ENCODE results near the gene AK1. TPM values are rescaled to one million over a fixed set of nuclear protein-coding genes. Genes with fewer than 3 reads are reported as not detected.

AK1 gene
- total RNA-seq, 2 donors from 2014 or later, result 19.0 to 31.3 TPM

DNA sequence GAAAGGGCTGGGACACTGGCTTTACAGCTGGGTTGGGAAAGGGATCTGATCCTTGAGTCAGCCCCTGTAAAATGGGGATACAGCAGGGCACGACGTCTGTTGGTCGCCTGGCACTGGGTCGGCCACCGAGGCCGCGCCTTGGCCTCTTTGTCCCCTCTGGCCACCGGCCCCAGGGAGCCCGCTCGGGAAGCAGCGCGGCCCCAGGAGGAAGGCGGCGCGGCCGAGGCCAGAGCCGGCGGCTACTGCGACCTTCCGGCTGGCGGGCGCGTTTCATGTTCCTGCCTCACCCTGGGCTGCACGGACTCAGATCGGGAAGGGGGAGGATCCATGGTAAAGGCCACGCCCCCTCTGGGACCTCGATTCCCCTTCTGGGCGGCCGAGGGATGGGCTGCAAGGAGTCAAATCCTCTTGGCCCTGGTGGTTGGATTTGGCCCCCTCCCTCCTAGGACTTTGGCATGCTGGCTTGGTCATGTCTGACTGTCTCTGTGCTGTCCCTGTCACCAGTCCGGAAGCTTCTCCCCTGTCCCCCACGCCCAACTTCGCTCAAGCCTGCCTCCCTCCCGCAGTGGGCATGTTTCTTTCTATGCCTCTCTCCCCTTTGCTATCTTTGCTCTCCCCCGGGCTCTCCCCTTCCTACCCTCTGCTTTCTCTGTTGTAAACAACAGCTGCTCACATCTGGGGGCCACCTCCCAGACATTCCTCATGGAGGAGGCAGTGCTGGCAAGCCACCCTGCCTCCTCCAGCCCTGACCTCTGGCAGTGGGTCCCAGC is 49.0 kb downstream of the AK1 start:
- ATAC-seq (no peak), DNase-seq (ENCODE audit: low spot score in 2 of 2) (no peak)
- Mint-ChIP-seq H3K9me3 (no peaks in the 10 kb centered on the region), H3K36me3 (no peaks in the 10 kb centered on the region), H3K27ac (peak overlapping the region in 1 of 2 donors; percentile 91)

DNA sequence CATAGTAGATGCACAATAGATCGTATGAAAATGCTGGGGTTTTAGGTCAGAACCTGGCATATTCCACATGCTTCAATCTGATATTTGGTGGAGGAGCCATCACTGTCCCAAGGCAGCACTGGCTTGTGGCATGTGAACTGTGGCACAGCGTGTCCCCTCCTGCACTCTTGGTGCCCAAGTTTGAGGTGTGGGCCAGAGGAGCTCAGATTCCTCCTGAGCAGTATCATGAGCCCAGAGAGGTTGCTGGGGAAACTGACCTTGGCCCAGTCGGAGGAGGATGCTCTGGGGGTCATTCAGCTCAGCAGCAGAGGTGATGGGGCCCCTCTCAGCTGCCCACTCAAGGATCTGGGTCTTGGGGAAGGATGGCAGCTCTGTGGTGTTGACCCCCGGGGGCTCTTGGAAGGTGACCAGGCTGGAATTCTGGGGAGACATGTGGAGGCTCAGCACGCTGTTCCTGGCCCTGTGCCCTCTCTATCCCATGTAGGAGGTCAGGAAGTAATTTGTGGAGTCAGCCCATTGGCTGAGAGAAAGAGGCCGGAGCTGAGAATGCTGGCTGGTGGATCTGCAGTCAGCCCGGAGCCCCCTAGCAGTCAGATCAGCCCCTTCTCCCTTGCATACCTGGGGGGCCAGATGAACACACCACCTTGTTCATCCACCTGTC is 51.1 kb downstream of the AK1 start:
- Mint-ChIP-seq H3K9me3 (no peaks in the 10 kb centered on the region), H3K36me3 (no peaks in the 10 kb centered on the region), H3K27ac (no peak overlapping the region)
- DNase-seq (ENCODE audit: low spot score in 2 of 2) (no peak), ATAC-seq (no peak)

DNA sequence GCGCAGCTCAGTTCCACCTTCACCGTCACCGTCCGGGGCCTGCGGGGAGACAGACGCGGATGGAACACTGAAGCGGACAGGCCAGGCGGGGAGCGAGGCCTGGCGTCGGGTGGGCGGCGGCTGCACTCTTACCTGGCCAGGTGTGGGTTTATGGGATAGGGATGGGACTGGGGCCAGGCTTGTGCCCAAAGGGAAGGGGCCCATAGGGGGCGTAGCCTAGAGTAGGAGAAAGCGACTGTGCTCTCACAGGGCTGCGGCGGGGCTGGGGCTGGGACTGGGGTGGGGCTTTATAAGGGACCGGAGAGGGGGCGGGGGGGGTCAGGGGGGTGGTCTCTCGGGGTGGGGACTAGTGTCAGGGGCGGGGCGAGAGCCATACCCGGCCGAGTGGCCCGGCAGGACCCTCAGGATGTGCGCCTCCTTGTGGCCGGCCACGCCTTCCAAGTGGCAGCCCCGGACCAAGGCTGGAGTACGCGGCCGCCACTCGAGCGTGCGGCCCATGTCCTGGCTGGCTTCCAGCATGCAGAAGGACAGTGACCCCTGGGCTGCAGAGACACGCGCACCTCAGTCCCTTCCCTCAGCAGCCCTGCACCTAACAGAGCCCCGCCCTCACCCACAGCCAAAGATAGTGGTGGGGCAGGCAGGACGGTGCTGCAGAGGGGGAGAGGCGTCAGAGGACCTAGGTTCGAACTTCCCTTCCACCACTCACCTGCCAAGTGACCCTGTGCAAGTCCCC is 52.0 kb downstream of the AK1 start:
- DNase-seq (ENCODE audit: low spot score in 2 of 2), result no peak
- no peak overlapping the region for H3K27ac Mint-ChIP-seq
- H3K36me3 Mint-ChIP-seq, result no peaks in the 10 kb centered on the region
- H3K9me3 Mint-ChIP-seq, result no peaks in the 10 kb centered on the region
- no peak for ATAC-seq

DNA sequence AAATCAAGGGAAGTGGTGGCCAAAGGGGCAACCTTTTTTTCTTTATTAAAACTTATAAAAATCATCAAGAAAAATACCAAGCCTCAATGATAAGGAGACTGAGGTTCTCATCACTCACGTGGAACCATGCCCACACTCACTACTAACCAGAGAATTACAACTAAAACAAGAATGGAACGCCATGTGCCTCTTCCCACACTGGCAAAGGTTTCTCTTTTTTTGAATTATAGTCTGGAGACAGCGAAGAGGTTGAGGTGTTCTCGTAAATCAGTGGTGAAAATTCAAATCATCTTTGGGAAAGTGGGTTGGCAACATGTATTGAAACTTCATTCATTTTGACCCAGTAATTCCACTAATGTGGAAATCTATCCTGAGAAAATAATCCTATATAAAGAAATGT is 55.4 kb downstream of the AK1 start:
- no peak for DNase-seq (ENCODE audit: low spot score in 2 of 2)
- no peak for ATAC-seq
- peaks cover 0 to 4% of the 10 kb centered on the region in 2 donors for H3K36me3 Mint-ChIP-seq
- H3K9me3 Mint-ChIP-seq, result no peaks in the 10 kb centered on the region
- no peak overlapping the region for H3K27ac Mint-ChIP-seq

DNA sequence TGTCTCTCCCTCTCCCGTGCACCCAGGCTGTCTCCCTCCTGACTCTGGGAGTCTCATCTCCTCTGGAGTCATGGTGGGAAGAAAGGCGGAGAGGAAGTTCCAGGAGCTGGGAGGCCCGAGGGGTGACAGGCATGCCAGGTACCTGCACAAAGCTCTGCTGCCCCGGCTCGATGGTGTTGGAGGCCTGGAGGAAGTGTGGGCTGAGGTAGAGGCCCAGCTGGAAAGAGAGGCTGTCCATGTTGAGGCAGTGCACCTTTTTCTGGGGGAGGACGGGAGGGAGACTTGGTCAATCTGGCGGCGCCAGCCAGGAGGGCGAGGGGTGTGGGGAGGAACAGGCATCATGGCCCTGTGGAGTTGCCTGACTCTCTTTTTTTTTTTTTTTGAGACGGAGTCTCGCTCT is 58.9 kb downstream of the AK1 start:
- no peak for ATAC-seq
- peak overlapping the region; percentile 13 to 44 for H3K27ac Mint-ChIP-seq
- peaks cover 0 to 4% of the 10 kb centered on the region in 2 donors for H3K36me3 Mint-ChIP-seq
- no peak for DNase-seq (ENCODE audit: low spot score in 2 of 2)
- H3K9me3 Mint-ChIP-seq, result no peaks in the 10 kb centered on the region

DNA sequence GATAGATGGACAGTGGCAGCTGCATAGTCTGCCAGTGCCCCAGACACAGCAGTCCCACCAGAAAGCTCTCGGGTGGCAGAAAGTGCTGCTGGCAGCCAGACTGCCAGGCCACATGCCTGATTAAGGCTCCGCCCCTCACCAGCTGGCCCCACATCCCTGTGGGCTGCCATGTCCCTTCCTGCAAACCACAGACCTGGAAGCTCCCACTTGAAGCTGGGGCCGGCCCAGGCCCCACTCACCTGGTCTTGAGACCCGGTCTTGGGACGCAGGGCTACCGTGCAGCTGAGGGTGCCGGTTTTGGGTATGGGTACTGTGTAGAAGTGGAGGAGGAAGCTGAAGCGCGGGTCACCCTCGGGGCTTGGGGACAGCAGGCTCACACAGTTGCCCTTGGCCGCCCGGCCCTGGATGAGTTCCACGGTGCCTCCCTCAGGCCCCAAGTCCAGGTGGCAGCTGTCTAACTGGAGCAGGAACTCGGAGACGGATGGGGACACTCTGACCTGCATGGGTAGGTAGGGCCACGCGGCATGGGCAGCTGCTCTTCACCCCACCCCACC is 59.5 kb downstream of the AK1 start:
- Mint-ChIP-seq H3K36me3 (peaks cover 0 to 4% of the 10 kb centered on the region in 2 donors), H3K27ac (peak overlapping the region; percentile 13 to 33), H3K9me3 (no peaks in the 10 kb centered on the region)
- DNase-seq (ENCODE audit: low spot score in 2 of 2), result no peak
- ATAC-seq, result no peak

DNA sequence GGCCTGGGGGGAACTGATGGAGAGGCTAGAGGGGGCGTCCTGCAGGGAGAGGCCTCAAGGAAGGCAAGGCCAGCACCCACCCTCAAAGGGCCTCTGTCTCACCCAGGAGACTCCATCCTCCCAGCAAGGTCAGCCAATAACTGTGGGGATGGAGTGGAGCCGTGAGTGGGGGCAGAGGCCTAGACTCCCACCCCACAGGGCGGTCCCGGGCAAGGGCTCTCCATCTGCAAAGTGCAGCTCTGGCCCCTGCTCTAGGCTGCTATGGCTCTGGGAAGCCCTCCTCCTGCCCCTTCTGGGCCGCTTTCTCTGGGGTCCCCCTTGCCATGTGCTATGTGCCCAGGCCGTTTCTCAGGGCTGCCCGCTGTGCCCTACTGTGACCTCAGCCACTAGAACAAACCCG is 60.7 kb downstream of the AK1 start:
- Mint-ChIP-seq H3K9me3 (no peaks in the 10 kb centered on the region), H3K27ac (peak overlapping the region in 1 of 2 donors; percentile 77), H3K36me3 (peaks cover 0 to 4% of the 10 kb centered on the region in 2 donors)
- peak in 1 of 2 donors; percentile 7 for ATAC-seq
- no peak for DNase-seq (ENCODE audit: low spot score in 2 of 2)

Other genes starting within 250 kb of the AK1 start
- gene CFAP157, start 170.7 kb downstream of the AK1 start, total RNA-seq, result not detected
- 10 to 100 TPM in 1 of 2 donors, 1 to 10 TPM in 1; 9.5 to 12.6 TPM for gene PTRH1, start 162.0 kb downstream of the AK1 start, total RNA-seq
- under 1 TPM; 0.62 to 0.73 TPM for gene TTC16, start 161.6 kb downstream of the AK1 start, total RNA-seq
- gene TOR2A, start 142.4 kb downstream of the AK1 start, total RNA-seq, result 10 to 100 TPM; 10.9 to 17.1 TPM
- gene SH2D3C, start 99.0 kb downstream of the AK1 start, total RNA-seq, result 10 to 100 TPM; 39.3 to 39.5 TPM
- gene CDK9, start 91.6 kb downstream of the AK1 start, total RNA-seq, result 10 to 100 TPM; 74.8 to 89.3 TPM
- 10 to 100 TPM; 64.8 to 73.8 TPM for gene FPGS, start 74.8 kb downstream of the AK1 start, total RNA-seq
- 10 to 100 TPM; 12.9 to 24.1 TPM for gene ENG, start 23.0 kb downstream of the AK1 start, total RNA-seq
- gene ST6GALNAC6, start 21.9 kb upstream of the AK1 start, total RNA-seq, result 10 to 100 TPM; 55.2 to 56.1 TPM
- gene ST6GALNAC4, start 39.4 kb upstream of the AK1 start, total RNA-seq, result 10 to 100 TPM; 24.5 to 43.2 TPM
- gene PIP5KL1, start 53.1 kb upstream of the AK1 start, total RNA-seq, result 1 to 10 TPM; 4.0 to 6.8 TPM
- 10 to 100 TPM; 26.0 to 49.8 TPM for gene DPM2, start 60.2 kb upstream of the AK1 start, total RNA-seq
- 10 to 100 TPM; 63.1 to 96.5 TPM for gene EEIG1, start 103.3 kb upstream of the AK1 start, total RNA-seq
- gene NAIF1, start 189.6 kb upstream of the AK1 start, total RNA-seq, result 10 to 100 TPM in 1 of 2 donors, 1 to 10 TPM in 1; 9.8 to 12.7 TPM
- 10 to 100 TPM; 10.9 to 19.0 TPM for gene SLC25A25, start 190.6 kb upstream of the AK1 start, total RNA-seq